HEK293 (cell line): ENCODE results near the gene TBX4.
"Not testable (repeated sequence)": the region's sequence is repeated elsewhere in the genome, so short reads cannot be mapped to it uniquely, and the experiment has no call there.

ENCODE experiments used
- CTCF ChIA-PET: fragments of 350-600 bp; formaldehyde crosslinking; extraction: SDS; loops from one replicate; lab custom pipeline; 2021; ENCODE audit warnings: antibody characterized with exemption; lab: Yijun Ruan, JAX
- POLR2A ChIA-PET: fragments of 300-600 bp; formaldehyde crosslinking; extraction: SDS; loops from one replicate; lab custom pipeline; 2020; ENCODE audit warnings: antibody characterized with exemption, inconsistent platforms; lab: Yijun Ruan, JAX
- H3K27ac ChIP-seq: fragments of 200-500 bp; sonication (Bioruptor generic); 2 replicates; pipeline ENCODE4 v1.5.1; 2014; ENCODE audit warnings: low read depth, low read length, control low read depth, inconsistent platforms; ENCODE audit errors: extremely low read depth
- H3K36me3 ChIP-seq, 2 experiments: fragments of 200-500 bp in 1 of 2; sonication (Bioruptor generic) in 1 of 2; 1 replicate in 1 of 2; 2 replicates in 1 of 2; pipeline ENCODE4 v1.5.1; 2014 to 2017; ENCODE audit warnings: inconsistent platforms in 2 of 2, low read length in 2 of 2; ENCODE audit not compliant: control insufficient read depth in 2 of 2, insufficient read depth in 1 of 2
- H3K4me1 ChIP-seq: fragments of 200-500 bp; sonication (Bioruptor generic); 2 replicates; pipeline ENCODE4 v1.5.1; 2014; ENCODE audit warnings: mild to moderate bottlenecking, low read length, inconsistent platforms; ENCODE audit not compliant: control insufficient read depth, insufficient read depth
- H3K4me3 ChIP-seq: 2 replicates; pipeline ENCODE4 v1.5.1; 2011; ENCODE audit warnings: low read depth, mild to moderate bottlenecking, control low read depth, low read length, moderate library complexity
- H3K9me3 ChIP-seq: fragments of 200-500 bp; sonication (Bioruptor generic); 2 replicates; pipeline ENCODE4 v1.5.1; 2014; ENCODE audit warnings: low read depth, low read length, inconsistent platforms; ENCODE audit not compliant: control insufficient read depth, insufficient read depth
- BCL11A ChIP-seq: fragments of 450-650 bp; formaldehyde crosslinking; IDR thresholded peaks from 2 replicates; pipeline ENCODE4 v1.5.1; 2016; ENCODE audit warnings: low read depth, missing biosample characterization, missing genetic modification characterization
- BCL6B ChIP-seq: fragments of 450-650 bp; formaldehyde crosslinking; IDR thresholded peaks from 2 replicates; pipeline ENCODE4 v1.5.1; 2017; ENCODE audit warnings: missing biosample characterization, missing genetic modification characterization
- GLI2 ChIP-seq: fragments of 450-650 bp; formaldehyde crosslinking; IDR thresholded peaks from 2 replicates; pipeline ENCODE4; 2017; ENCODE audit warnings: missing biosample characterization, missing genetic modification characterization, low read depth, borderline replicate concordance
- PRDM10 ChIP-seq: fragments of 450-650 bp; formaldehyde crosslinking; IDR thresholded peaks from 2 replicates; pipeline ENCODE4 v1.5.1; 2016; ENCODE audit warnings: missing biosample characterization, missing genetic modification characterization
- TCF7L2 ChIP-seq: IDR thresholded peaks from 2 replicates; pipeline ENCODE4 v1.6.1; 2011; ENCODE audit warnings: low read depth, mild to moderate bottlenecking, inconsistent platforms, low read length, moderate library complexity, borderline replicate concordance
- ZBTB44 ChIP-seq: fragments of 450-650 bp; IDR thresholded peaks from 2 replicates; pipeline ENCODE4 v1.5.1; 2018; ENCODE audit warnings: missing biosample characterization, mild to moderate bottlenecking, missing genetic modification characterization
- ZIC2 ChIP-seq: fragments of 450-650 bp; formaldehyde crosslinking; IDR thresholded peaks from 2 replicates; pipeline ENCODE4 v1.5.1; 2016; ENCODE audit warnings: missing biosample characterization, missing genetic modification characterization
- ZNF169 ChIP-seq: fragments of 450-650 bp; formaldehyde crosslinking; IDR thresholded peaks from 2 replicates; pipeline ENCODE4 v1.5.1; 2016; ENCODE audit warnings: missing biosample characterization, missing genetic modification characterization
- ZNF223 ChIP-seq: fragments of 450-650 bp; formaldehyde crosslinking; IDR thresholded peaks from 2 replicates; pipeline ENCODE4 v1.5.1; 2016; ENCODE audit warnings: missing biosample characterization, missing genetic modification characterization
- ZNF354C ChIP-seq: fragments of 450-650 bp; formaldehyde crosslinking; IDR thresholded peaks from 2 replicates; pipeline ENCODE4 v1.5.1; 2016; ENCODE audit warnings: missing biosample characterization, missing genetic modification characterization, low read depth, borderline replicate concordance
- ZNF501 ChIP-seq: fragments of 450-650 bp; formaldehyde crosslinking; IDR thresholded peaks from 2 replicates; pipeline ENCODE4 v1.5.1; 2016; ENCODE audit warnings: missing biosample characterization, missing genetic modification characterization
- ZNF521 ChIP-seq: fragments of 450-650 bp; formaldehyde crosslinking; IDR thresholded peaks from 2 replicates; pipeline ENCODE4 v1.5.1; 2017; ENCODE audit warnings: missing biosample characterization, mild to moderate bottlenecking, missing genetic modification characterization
- ZNF558 ChIP-seq: fragments of 450-650 bp; formaldehyde crosslinking; IDR thresholded peaks from 2 replicates; pipeline ENCODE4 v1.5.1; 2016; ENCODE audit warnings: missing biosample characterization, missing genetic modification characterization
- ZNF571 ChIP-seq: fragments of 450-650 bp; formaldehyde crosslinking; IDR thresholded peaks from 2 replicates; pipeline ENCODE4 v1.5.0; 2017; ENCODE audit warnings: missing biosample characterization, missing genetic modification characterization
- ZNF585B ChIP-seq: fragments of 450-650 bp; formaldehyde crosslinking; IDR thresholded peaks from 2 replicates; pipeline ENCODE4 v1.5.1; 2016; ENCODE audit warnings: missing biosample characterization, missing genetic modification characterization
- ZNF639 ChIP-seq: fragments of 450-650 bp; formaldehyde crosslinking; IDR thresholded peaks from 2 replicates; pipeline ENCODE4 v1.5.1; 2016; ENCODE audit warnings: missing biosample characterization, missing genetic modification characterization
- ZNF843 ChIP-seq: fragments of 450-650 bp; formaldehyde crosslinking; IDR thresholded peaks from 2 replicates; pipeline ENCODE4 v1.5.1; 2016; ENCODE audit warnings: missing biosample characterization, missing genetic modification characterization

Gene TBX4

GRCh38 chr17:61429274-61429673 lies 22.9 kb upstream of the TBX4 start:
- ChIA-PET CTCF (interaction anchor here (0.6 to 1.5 kb wide), 3 partner anchors 12 to 56 kb away, joined by 3 to 5 read pairs (median 4); no protein-coding TSS in a partner anchor), POLR2A (interaction anchor here (1.4 kb wide), 1 partner anchor 18 kb away, joined by 3 read pairs; no protein-coding TSS in a partner anchor)
- TF ChIP-seq ZNF223 (tag by site-specific recombination) (no peak), BCL11A (tag by site-specific recombination) (no peak), ZNF169 (no peak), ZNF639 (tag by site-specific recombination) (no peak), ZNF571 (tag by site-specific recombination) (no peak), ZNF843 (no peak), PRDM10 (tag by site-specific recombination) (no peak), ZNF521 (tag by site-specific recombination) (no peak), ZBTB44 (tag by site-specific recombination) (no peak), ZNF354C (no peak), BCL6B (no peak)
- no peaks in the 10 kb centered on the region for H3K9me3 ChIP-seq
- no peak overlapping the region for H3K4me3 ChIP-seq
- H3K4me1 ChIP-seq = no peaks in the 10 kb centered on the region
- no peak overlapping the region for H3K27ac ChIP-seq
- H3K36me3 ChIP-seq = no peaks in the 10 kb centered on the region

- H3K9me3 ChIP-seq, H3K4me1 ChIP-seq, H3K27ac ChIP-seq, H3K36me3 ChIP-seq, H3K4me3 ChIP-seq, POLR2A ChIA-PET: not testable (repeated sequence)
- CTCF ChIA-PET = interaction anchor here (0.6 kb wide), 1 partner anchor 13 kb away, joined by 5 read pairs; no protein-coding TSS in a partner anchor
Observed at GRCh38 chr17:61429831-61430230, 22.4 kb upstream of the TBX4 start.

- H3K27ac ChIP-seq = no peak overlapping the region
- ChIA-PET CTCF (interaction anchor here (0.7 to 1.1 kb wide), 2 partner anchors 119 to 326 kb away, joined by 3 to 5 read pairs; no protein-coding TSS in a partner anchor), POLR2A (interaction anchor here (0.7 kb wide), 1 partner anchor 84 kb away, joined by 3 read pairs; no protein-coding TSS in a partner anchor)
- no peak overlapping the region for H3K4me3 ChIP-seq
- no peaks in the 10 kb centered on the region for H3K4me1 ChIP-seq
- no peaks in the 10 kb centered on the region; the same call in 1 of the 2 replicates for H3K9me3 ChIP-seq
- no peaks in the 10 kb centered on the region for H3K36me3 ChIP-seq
- no peak for TF ChIP-seq GLI2 (tag by site-specific recombination)
- TF ChIP-seq ZNF585B (tag by site-specific recombination) = peak; percentile 39; the same call in 1 of the 2 replicates
- TF ChIP-seq ZNF558 (tag by site-specific recombination) = no peak
- no peak for TF ChIP-seq ZNF501 (tag by site-specific recombination)
- 0 out of 2 replicates have a peak, but pooled peaks have one; percentile 16 for TF ChIP-seq ZIC2 (tag by site-specific recombination)
- no peak for TF ChIP-seq ZNF354C
- no peak for TF ChIP-seq TCF7L2
Observed at GRCh38 chr17:61431594-61432311, 20.5 kb upstream of the TBX4 start.
